ENCODE results near the gene PTPRCAP. TPM values are rescaled to one million over a fixed set of nuclear protein-coding genes. Genes with fewer than 3 reads are reported as not detected.

The PTPRCAP gene
- total RNA-seq, 2 experiments from 2014 or later, result 351 to 371 TPM

- POLR2A ChIA-PET, result interaction anchor here (0.6 to 5.8 kb wide), 22 partner anchors 9 to 222 kb away, joined by 3 to 91 read pairs (median 5); partner anchors contain the start of genes AIP, ANKRD13D, CDK2AP2 and POLD4
- H3K9me3 Mint-ChIP-seq, result no peaks in the 10 kb centered on the region
Measured at GRCh38 chr11:67390947-67391303, 46.6 kb downstream of the PTPRCAP start.

GRCh38 chr11:67389477-67389876 is 48.0 kb downstream of the PTPRCAP start:
- peak; percentile 49 for ATAC-seq (ENCODE audit: low read depth)
- Mint-ChIP-seq H3K4me1 (peaks cover 32% of the 10 kb centered on the region), H3K4me3 (peak overlapping the region; percentile 60), H3K9me3 (no peaks in the 10 kb centered on the region), H3K27ac (no peak overlapping the region), H3K36me3 (peaks cover 4% of the 10 kb centered on the region), H3K27me3 (peaks cover 11% of the 10 kb centered on the region)
- peak; percentile 70 for DNase-seq
- POLR2A ChIA-PET, result interaction anchor here (5.8 kb wide), 1 partner anchor 13 kb away, joined by 91 read pairs; the partner anchor contains the start of genes PPP1CA and TBC1D10C

More at GRCh38 chr11:67390947-67391303, 46.6 kb downstream of the PTPRCAP start:
- peaks cover 5% of the 10 kb centered on the region for H3K36me3 Mint-ChIP-seq
- ATAC-seq (ENCODE audit: low read depth) (no peak), DNase-seq (no peak)
- peaks cover 32% of the 10 kb centered on the region for H3K4me1 Mint-ChIP-seq
- peak overlapping the region; percentile 75 for H3K27ac Mint-ChIP-seq
- H3K27me3 Mint-ChIP-seq, result no peaks in the 10 kb centered on the region
- H3K4me3 Mint-ChIP-seq, result peak overlapping the region; percentile 96

- DNase-seq (no peak), ATAC-seq (ENCODE audit: low read depth) (no peak)
- Mint-ChIP-seq H3K27ac (no peak overlapping the region), H3K4me1 (peaks cover 22% of the 10 kb centered on the region), H3K9me3 (no peaks in the 10 kb centered on the region), H3K27me3 (peaks cover 11% of the 10 kb centered on the region), H3K4me3 (no peak overlapping the region), H3K36me3 (no peaks in the 10 kb centered on the region)
- POLR2A ChIA-PET, result interaction anchor here (0.5 to 1.9 kb wide), 6 partner anchors 14 to 96 kb away, joined by 3 to 10 read pairs (median 4); partner anchors contain the start of genes AIP, PPP1CA and PTPRCAP
Measured at GRCh38 chr11:67387518-67387917, 50.0 kb downstream of the PTPRCAP start.

GRCh38 chr11:67387069-67387468 is 50.4 kb downstream of the PTPRCAP start:
- Mint-ChIP-seq H3K4me3 (no peak overlapping the region), H3K27ac (no peak overlapping the region), H3K27me3 (peaks cover 13% of the 10 kb centered on the region), H3K36me3 (no peaks in the 10 kb centered on the region), H3K4me1 (peaks cover 20% of the 10 kb centered on the region), H3K9me3 (no peaks in the 10 kb centered on the region)
- no peak for DNase-seq
- POLR2A ChIA-PET, result interaction anchor here (0.5 to 1.9 kb wide), 13 partner anchors 12 to 96 kb away, joined by 3 to 10 read pairs (median 3); partner anchors contain the start of genes AIP, PPP1CA, PTPRCAP and RPS6KB2
- no peak for ATAC-seq (ENCODE audit: low read depth)

Other genes starting within 250 kb of the PTPRCAP start
- 100 to 1,000 TPM; 325 to 341 TPM for gene GRK2, start 171.2 kb downstream of the PTPRCAP start, total RNA-seq
- gene ANKRD13D, start 148.4 kb downstream of the PTPRCAP start, total RNA-seq, result 100 to 1,000 TPM; 185 to 207 TPM
- gene SSH3, start 134.2 kb downstream of the PTPRCAP start, total RNA-seq, result 10 to 100 TPM; 24.6 to 27.0 TPM
- gene POLD4, start 84.1 kb downstream of the PTPRCAP start, total RNA-seq, result 10 to 100 TPM; 73.2 to 78.2 TPM
- 1 to 10 TPM; 4.3 to 4.7 TPM for gene CLCF1, start 64.1 kb downstream of the PTPRCAP start, total RNA-seq
- 10 to 100 TPM; 65.3 to 67.1 TPM for gene RAD9A, start 45.7 kb downstream of the PTPRCAP start, total RNA-seq
- gene PPP1CA, start 35.8 kb downstream of the PTPRCAP start, total RNA-seq, result 100 to 1,000 TPM; 290 to 311 TPM
- 100 to 1,000 TPM; 359 to 367 TPM for gene TBC1D10C, start 33.6 kb downstream of the PTPRCAP start, total RNA-seq
- 1 to 10 TPM; 5.5 to 5.6 TPM for gene CARNS1, start 22.0 kb downstream of the PTPRCAP start, total RNA-seq
- 10 to 100 TPM; 69.0 to 71.4 TPM for gene RPS6KB2, start 9.2 kb downstream of the PTPRCAP start, total RNA-seq
- gene CORO1B, start 5.8 kb upstream of the PTPRCAP start, total RNA-seq, result 100 to 1,000 TPM; 168 to 195 TPM
- gene GPR152, start 15.0 kb upstream of the PTPRCAP start, total RNA-seq, result not detected
- gene CABP4, start 17.7 kb upstream of the PTPRCAP start, total RNA-seq, result 1 to 10 TPM; 2.8 to 3.0 TPM
- gene TMEM134, start 31.6 kb upstream of the PTPRCAP start, total RNA-seq, result 10 to 100 TPM; 63.2 to 69.1 TPM
- 100 to 1,000 TPM; 161 to 166 TPM for gene AIP, start 45.3 kb upstream of the PTPRCAP start, total RNA-seq
- gene PITPNM1, start 67.7 kb upstream of the PTPRCAP start, total RNA-seq, result 100 to 1,000 TPM; 125 to 132 TPM
- 100 to 1,000 TPM in 1 of 2 experiments, 10 to 100 TPM in 1; 94.6 to 101 TPM for gene CDK2AP2, start 70.5 kb upstream of the PTPRCAP start, total RNA-seq
- not detected for gene CABP2, start 85.8 kb upstream of the PTPRCAP start, total RNA-seq
- 100 to 1,000 TPM; 211 to 219 TPM for gene GSTP1, start 146.1 kb upstream of the PTPRCAP start, total RNA-seq
- gene NDUFV1, start 169.3 kb upstream of the PTPRCAP start, total RNA-seq, result 100 to 1,000 TPM; 211 to 219 TPM
- gene NUDT8, start 192.3 kb upstream of the PTPRCAP start, total RNA-seq, result 10 to 100 TPM; 10.9 to 12.4 TPM
- gene TBX10, start 202.1 kb upstream of the PTPRCAP start, total RNA-seq, result not detected
- under 1 TPM; 0.33 to 0.57 TPM for gene ACY3, start 213.0 kb upstream of the PTPRCAP start, total RNA-seq
- gene ALDH3B2, start 236.9 kb upstream of the PTPRCAP start, total RNA-seq, result not detected